Mesenchymal stem cell (in vitro differentiated cells and primary cell): ENCODE results near the gene ADAM12.
"Not testable (repeated sequence)": the region's sequence is repeated elsewhere in the genome, so short reads cannot be mapped to it uniquely, and the experiment has no call there.

ENCODE experiments used
- DNase-seq: peaks from one replicate; pipeline ENCODE4 v3.0.0-alpha.2; 2013
- H2AFZ ChIP-seq: one replicate; pipeline ENCODE4 v1.6.1; 2013; ENCODE audit warnings: low read depth, mild to moderate bottlenecking, control low read depth, inconsistent platforms, low read length, moderate library complexity
- H2AK5ac ChIP-seq: 2 replicates; pipeline ENCODE4 v1.6.1; 2013; ENCODE audit warnings: low read length, moderate library complexity, mild to moderate bottlenecking, inconsistent platforms; ENCODE audit not compliant: severe bottlenecking
- H2BK120ac ChIP-seq: one replicate; pipeline ENCODE4 v1.6.1; 2013; ENCODE audit warnings: low read depth, mild to moderate bottlenecking, inconsistent platforms, low read length, moderate library complexity
- H2BK12ac ChIP-seq, 2 experiments: one replicate each; pipeline ENCODE4 v1.6.1; 2013; ENCODE audit warnings: inconsistent platforms in 2 of 2, low read length in 2 of 2, mild to moderate bottlenecking in 2 of 2, moderate library complexity in 2 of 2, control low read depth in 1 of 2
- H2BK15ac ChIP-seq: one replicate; pipeline ENCODE4 v1.6.1; 2013; ENCODE audit warnings: mild to moderate bottlenecking, low read depth, inconsistent platforms; ENCODE audit not compliant: poor library complexity, severe bottlenecking
- H2BK5ac ChIP-seq: 2 replicates; pipeline ENCODE4 v1.6.1; 2013; ENCODE audit warnings: low read depth, mild to moderate bottlenecking, low read length, control low read depth, inconsistent platforms; ENCODE audit not compliant: poor library complexity, severe bottlenecking
- H3K14ac ChIP-seq, 2 experiments: one replicate each; pipeline ENCODE4 v1.6.1; 2013; ENCODE audit warnings: inconsistent platforms in 2 of 2, low read length in 2 of 2, control low read depth in 1 of 2, mild to moderate bottlenecking in 1 of 2, moderate library complexity in 1 of 2
- H3K18ac ChIP-seq, 2 experiments: one replicate each; pipeline ENCODE4 v1.6.1; 2013; ENCODE audit warnings: inconsistent platforms in 2 of 2, low read length in 2 of 2, control low read depth in 1 of 2, low read depth in 1 of 2, mild to moderate bottlenecking in 1 of 2
- H3K23ac ChIP-seq, 2 experiments: one replicate each; pipeline ENCODE4 v1.6.1; 2013; ENCODE audit warnings: inconsistent platforms in 2 of 2, low read length in 2 of 2, mild to moderate bottlenecking in 2 of 2, moderate library complexity in 2 of 2, control low read depth in 1 of 2
- H3K27ac ChIP-seq: 2 replicates; pipeline ENCODE4 v1.5.1; 2013; ENCODE audit warnings: mild to moderate bottlenecking, moderate library complexity, low read length, control low read depth, inconsistent platforms; ENCODE audit not compliant: poor library complexity, severe bottlenecking
- H3K27me3 ChIP-seq, 2 experiments: 2 replicates each; pipeline versions ENCODE4 v1.6.1 to v1.7.0; 2013; ENCODE audit warnings: low read length in 2 of 2, mild to moderate bottlenecking in 2 of 2, moderate library complexity in 2 of 2, control low read depth in 1 of 2, inconsistent platforms in 1 of 2; ENCODE audit not compliant: control insufficient read depth in 1 of 2, insufficient read depth in 1 of 2
- H3K36me3 ChIP-seq, 2 experiments: 2 replicates each; pipeline versions ENCODE4 v1.6.1 to v1.7.0; 2013; ENCODE audit warnings: low read length in 2 of 2, control low read depth in 1 of 2, inconsistent platforms in 1 of 2, low read depth in 1 of 2, mild to moderate bottlenecking in 1 of 2; ENCODE audit not compliant: insufficient read depth in 2 of 2, control insufficient read depth in 1 of 2
- H3K4ac ChIP-seq, 2 experiments: one replicate each; pipeline ENCODE4 v1.6.1; 2013; ENCODE audit warnings: inconsistent platforms in 2 of 2, low read length in 2 of 2, mild to moderate bottlenecking in 2 of 2, moderate library complexity in 2 of 2, control low read depth in 1 of 2, low read depth in 1 of 2
- H3K4me1 ChIP-seq: 2 replicates; pipeline ENCODE4 v1.6.1; 2013; ENCODE audit warnings: low read depth, low read length, control low read depth; ENCODE audit not compliant: control insufficient read depth, insufficient read depth
- H3K4me2 ChIP-seq: 2 replicates; pipeline ENCODE4 v1.6.1; 2013; ENCODE audit warnings: low read length, mild to moderate bottlenecking, inconsistent platforms; ENCODE audit not compliant: poor library complexity, severe bottlenecking
- H3K4me3 ChIP-seq, 2 experiments: 2 replicates each; pipeline versions ENCODE4 v1.5.1 to v1.7.0; 2013; ENCODE audit warnings: low read length in 2 of 2, mild to moderate bottlenecking in 2 of 2, control low read depth in 1 of 2, low read depth in 1 of 2; ENCODE audit not compliant: insufficient read depth in 1 of 2
- H3K79me1 ChIP-seq: replicated peaks from 2 replicates; pipeline ENCODE4 v1.6.1; 2013; ENCODE audit warnings: mild to moderate bottlenecking, control low read depth, low read length, inconsistent platforms; ENCODE audit not compliant: poor library complexity, severe bottlenecking
- H3K9ac ChIP-seq: 2 replicates; pipeline ENCODE4 v1.7.0; 2013; ENCODE audit warnings: mild to moderate bottlenecking, low read length, moderate library complexity
- H3K9me3 ChIP-seq: 2 replicates; pipeline ENCODE4 v1.7.0; 2013; ENCODE audit warnings: mild to moderate bottlenecking, low read length; ENCODE audit not compliant: control insufficient read depth
- H4K8ac ChIP-seq: one replicate; pipeline ENCODE4 v1.6.1; 2013; ENCODE audit warnings: inconsistent platforms, mild to moderate bottlenecking, low read length, moderate library complexity
- H4K91ac ChIP-seq: one replicate; pipeline ENCODE4 v1.6.1; 2013; ENCODE audit warnings: mild to moderate bottlenecking, low read length, inconsistent platforms
- WGBS: methylation state at CpG from one replicate; pipeline ENCODE4 v1.1.7; 2013; ENCODE audit warnings: mixed read lengths; 5-methylcytosine and 5-hydroxymethylcytosine counted together

ADAM12 gene

DNA sequence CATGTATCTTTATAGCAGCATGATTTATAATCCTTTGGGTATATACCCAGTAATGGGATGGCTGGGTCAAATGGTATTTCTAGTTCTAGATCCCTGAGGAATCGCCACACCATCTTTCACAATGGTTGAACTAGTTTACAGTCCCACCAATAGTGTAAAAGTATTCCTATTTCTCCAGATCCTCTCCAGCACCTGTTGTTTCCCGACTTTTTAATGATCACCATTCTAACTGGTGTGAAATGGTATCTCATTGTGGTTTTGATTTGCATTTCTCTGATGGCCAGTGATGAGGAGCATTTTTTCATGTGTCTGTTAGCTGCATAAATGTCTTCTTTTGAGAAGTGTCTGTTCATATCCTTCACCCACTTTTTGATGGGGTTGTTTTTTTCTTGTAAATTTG is 44.8 kb downstream of the ADAM12 start:
- Histone ChIP-seq H3K79me1 (peaks cover 20% of the 10 kb centered on the region), H3K36me3 (peaks cover 0 to 20% of the 10 kb centered on the region in 2 experiments)
- H3K9ac ChIP-seq, H3K14ac ChIP-seq, H3K9me3 ChIP-seq, DNase-seq, H3K27ac ChIP-seq, H3K27me3 ChIP-seq, H3K18ac ChIP-seq, H3K23ac ChIP-seq, H3K4me2 ChIP-seq, H4K91ac ChIP-seq, H2AK5ac ChIP-seq, H4K8ac ChIP-seq, H2BK5ac ChIP-seq, H3K4me1 ChIP-seq, H2BK120ac ChIP-seq, H3K4ac ChIP-seq, H2BK12ac ChIP-seq, H3K4me3 ChIP-seq, H2BK15ac ChIP-seq, H2AFZ ChIP-seq: not testable (repeated sequence)
- 100% methylated on average over 1 of the region's 2 CpGs for WGBS

DNA sequence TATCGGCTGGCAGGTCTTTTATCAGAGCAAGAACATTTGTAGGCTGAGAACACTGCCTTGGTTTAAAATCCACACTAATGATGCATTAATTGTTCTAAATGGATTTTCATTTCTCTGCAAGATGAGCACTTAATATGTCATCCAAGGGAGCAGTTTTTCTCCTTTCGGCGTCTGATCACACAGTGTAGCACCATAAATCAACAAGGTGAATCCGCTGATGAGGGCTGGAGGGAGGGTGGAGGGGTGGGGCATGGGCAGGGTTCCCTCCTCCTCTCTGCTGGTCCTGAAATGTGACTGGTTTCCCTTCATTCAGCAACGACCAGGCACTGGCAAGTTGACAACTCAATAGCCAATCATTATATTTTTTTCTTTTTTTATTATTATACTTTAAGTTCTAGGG is 45.6 kb downstream of the ADAM12 start:
- H2BK120ac ChIP-seq = no peak overlapping the region
- peaks cover 12% of the 10 kb centered on the region for H3K79me1 ChIP-seq
- H3K4ac ChIP-seq = no peak overlapping the region
- no peak overlapping the region for H4K91ac ChIP-seq
- no peak overlapping the region for H3K23ac ChIP-seq
- peaks cover 0 to 13% of the 10 kb centered on the region in 2 experiments for H3K36me3 ChIP-seq
- H2BK15ac ChIP-seq = no peak overlapping the region
- H3K4me3 ChIP-seq = no peak overlapping the region
- no peaks in the 10 kb centered on the region for H3K27me3 ChIP-seq
- H3K9ac ChIP-seq = no peak overlapping the region
- DNase-seq = no peak
- no peak overlapping the region for H3K27ac ChIP-seq
- H2AK5ac ChIP-seq = no peak overlapping the region
- H2BK5ac ChIP-seq = no peak overlapping the region
- H3K9me3 ChIP-seq = no peaks in the 10 kb centered on the region
- no peak overlapping the region for H2AFZ ChIP-seq
- WGBS = 97% methylated on average over 4 of the region's 5 CpGs
- no peak overlapping the region for H2BK12ac ChIP-seq
- H3K18ac ChIP-seq = no peak overlapping the region
- no peak overlapping the region for H3K14ac ChIP-seq
- no peak overlapping the region for H4K8ac ChIP-seq
- no peak overlapping the region for H3K4me2 ChIP-seq
- H3K4me1 ChIP-seq = no peaks in the 10 kb centered on the region

DNA sequence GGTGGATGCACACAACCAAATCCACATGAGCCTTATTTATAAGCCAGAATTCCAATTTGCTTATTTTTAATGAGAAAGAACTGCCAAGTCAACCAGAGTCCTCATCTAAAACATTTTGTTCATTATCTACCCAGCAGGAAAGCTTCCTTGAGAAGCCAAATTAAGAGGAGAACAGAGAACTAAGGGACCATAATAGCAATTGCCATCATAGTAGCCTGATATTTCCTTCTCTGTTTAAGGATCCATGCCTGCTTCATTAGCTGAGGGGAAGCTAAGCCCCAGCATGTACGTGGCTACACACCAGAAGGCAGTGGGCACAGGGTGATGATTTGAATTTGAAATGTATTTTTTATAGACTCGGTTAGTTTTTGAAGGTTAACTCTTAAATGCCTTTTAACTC is 46.8 kb downstream of the ADAM12 start:
- H3K79me1 ChIP-seq = peaks cover 17% of the 10 kb centered on the region
- no peak overlapping the region for H3K18ac ChIP-seq

DNA sequence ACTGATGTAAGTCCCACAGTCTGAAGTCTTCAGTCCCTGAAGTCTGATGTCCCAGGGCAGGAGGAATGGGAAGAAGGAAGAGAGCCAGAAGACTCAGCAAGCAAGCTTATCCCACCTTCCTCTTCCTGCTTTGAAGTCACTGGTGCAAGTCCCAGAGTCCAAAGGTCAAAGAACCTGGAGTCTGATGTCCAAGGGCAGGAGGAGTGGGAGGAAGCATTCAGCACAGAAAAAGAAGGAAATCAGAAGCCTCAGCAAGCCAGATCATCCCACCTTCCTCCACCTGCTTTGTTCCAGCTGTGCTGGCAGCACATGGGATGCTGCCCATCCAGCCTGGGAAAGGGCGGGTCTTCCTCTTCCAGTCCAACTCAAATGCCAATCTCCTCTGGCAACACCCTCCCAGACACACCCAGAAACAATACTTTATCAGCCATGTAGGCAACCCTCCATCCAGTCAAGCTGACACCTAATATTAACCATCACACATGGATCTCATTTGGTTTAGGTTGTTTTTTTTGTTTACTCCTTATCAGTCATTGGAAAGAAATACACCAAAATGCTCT is 50.9 kb downstream of the ADAM12 start:
- WGBS = 100% methylated on average over 1 of the region's 1 CpG
- DNase-seq = no peak
- Histone ChIP-seq H3K36me3 (peaks cover 12 to 47% of the 10 kb centered on the region in 2 experiments), H3K4me1 (peaks cover 7% of the 10 kb centered on the region), H3K4me3 (no peak overlapping the region), H3K18ac (no peak overlapping the region), H3K23ac (no peak overlapping the region), H2BK5ac (no peak overlapping the region), H3K9me3 (no peaks in the 10 kb centered on the region), H4K8ac (no peak overlapping the region), H3K14ac (no peak overlapping the region), H3K9ac (no peak overlapping the region), H2BK15ac (no peak overlapping the region), H3K27ac (no peak overlapping the region), H2BK12ac (no peak overlapping the region), H2AK5ac (no peak overlapping the region), H3K4ac (no peak overlapping the region), H3K4me2 (no peak overlapping the region), H2BK120ac (no peak overlapping the region), H4K91ac (no peak overlapping the region), H3K27me3 (no peaks in the 10 kb centered on the region), H3K79me1 (peaks cover 26% of the 10 kb centered on the region), H2AFZ (no peak overlapping the region)

More for the DNA sequence above, 46.8 kb downstream of the ADAM12 start:
- H2AFZ ChIP-seq = no peak overlapping the region
- no peak overlapping the region for H3K4ac ChIP-seq
- DNase-seq = no peak
- H4K8ac ChIP-seq = no peak overlapping the region
- no peaks in the 10 kb centered on the region for H3K9me3 ChIP-seq
- H3K27me3 ChIP-seq = no peaks in the 10 kb centered on the region
- H2BK120ac ChIP-seq = no peak overlapping the region
- H2AK5ac ChIP-seq = no peak overlapping the region
- no peak overlapping the region for H2BK15ac ChIP-seq
- H3K36me3 ChIP-seq = peaks cover 6 to 23% of the 10 kb centered on the region in 2 experiments
- no peak overlapping the region for H3K27ac ChIP-seq
- H3K23ac ChIP-seq = no peak overlapping the region
- no peak overlapping the region for H3K4me3 ChIP-seq
- peaks cover 2% of the 10 kb centered on the region for H3K4me1 ChIP-seq
- no peak overlapping the region for H2BK12ac ChIP-seq
- H2BK5ac ChIP-seq = no peak overlapping the region
- no peak overlapping the region for H3K9ac ChIP-seq
- no peak overlapping the region for H3K14ac ChIP-seq
- WGBS = 88% methylated on average over 1 of the region's 2 CpGs
- H4K91ac ChIP-seq = no peak overlapping the region
- no peak overlapping the region for H3K4me2 ChIP-seq
